HFFc6 (cell line): ENCODE measurements around the gene SERPINE3. TPM values are rescaled to one million over a fixed set of nuclear protein-coding genes. Genes with fewer than 3 reads are reported as not detected.

Experiments used
- DNase-seq: peaks from one replicate; pipeline ENCODE4 v3.0.0-alpha.2; 2018
- H3K27ac Mint-ChIP-seq: 2 replicates; pipeline ENCODE4 v1.8.0; 2020; ENCODE audit warnings: mild to moderate bottlenecking, mixed read lengths
- H3K27me3 Mint-ChIP-seq: 2 replicates; pipeline ENCODE4 v1.8.0; 2021; ENCODE audit warnings: mild to moderate bottlenecking, moderate library complexity, mixed read lengths; ENCODE audit not compliant: insufficient read depth
- H3K36me3 Mint-ChIP-seq: 2 replicates; pipeline ENCODE4 v1.8.0; 2021; ENCODE audit warnings: low read depth, mixed read lengths
- H3K4me1 Mint-ChIP-seq: 2 replicates; pipeline ENCODE4 v1.8.0; 2020; ENCODE audit warnings: low read depth, mixed read lengths
- H3K4me3 Mint-ChIP-seq: 2 replicates; pipeline ENCODE4 v1.8.0; 2020; ENCODE audit warnings: mild to moderate bottlenecking, moderate library complexity, mixed read lengths
- H3K9me3 Mint-ChIP-seq: 2 replicates; pipeline ENCODE4 v1.8.0; 2020; ENCODE audit warnings: mild to moderate bottlenecking, mixed read lengths
- CTCF ChIP-seq: fragments of 200-600 bp; sonication (generic); IDR thresholded peaks from 2 replicates; pipeline ENCODE4 v1.5.0; 2021; ENCODE audit warnings: antibody characterized with exemption, mild to moderate bottlenecking
- total RNA-seq, 6 experiments: library from RNA; stranded (reverse); fragmentation: NEBNext Ultra II Directional; extraction: Animal tissue kit (Norgen Biotek cat#: 25700); gene quantifications; 2 replicates in 1 of 6; 3 replicates in 5 of 6; pipeline ENCODE4 v1.2.3, GENCODE V29; 2021

SERPINE3 gene
- total RNA-seq, 6 experiments from 2014 or later, result not detected

GRCh38 chr13:51321836-51322235 is 17.7 kb upstream of the SERPINE3 start:
- Mint-ChIP-seq H3K27ac (no peak overlapping the region), H3K9me3 (no peaks in the 10 kb centered on the region), H3K4me1 (peaks cover 21% of the 10 kb centered on the region), H3K36me3 (no peaks in the 10 kb centered on the region), H3K4me3 (no peak overlapping the region), H3K27me3 (peaks cover 3% of the 10 kb centered on the region)
- TF ChIP-seq CTCF, result no peak
- no peak for DNase-seq

- no peak for DNase-seq
- H3K4me3 Mint-ChIP-seq, result no peak overlapping the region
- H3K36me3 Mint-ChIP-seq, result no peaks in the 10 kb centered on the region
- no peak for TF ChIP-seq CTCF
- H3K27me3 Mint-ChIP-seq, result peaks cover 3% of the 10 kb centered on the region
- no peaks in the 10 kb centered on the region for H3K9me3 Mint-ChIP-seq
- no peak overlapping the region for H3K27ac Mint-ChIP-seq
- H3K4me1 Mint-ChIP-seq, result peaks cover 11% of the 10 kb centered on the region
These were observed 16.7 kb upstream of the SERPINE3 start for GRCh38 chr13:51322826-51323225.

GRCh38 chr13:51323824-51324511 is 15.5 kb upstream of the SERPINE3 start:
- Mint-ChIP-seq H3K9me3 (no peaks in the 10 kb centered on the region), H3K27me3 (peaks cover 3% of the 10 kb centered on the region), H3K36me3 (no peaks in the 10 kb centered on the region), H3K4me3 (no peak overlapping the region), H3K4me1 (no peaks in the 10 kb centered on the region), H3K27ac (no peak overlapping the region)
- TF ChIP-seq CTCF, result no peak
- DNase-seq, result no peak

GRCh38 chr13:51324714-51325420 is 14.6 kb upstream of the SERPINE3 start:
- H3K27me3 Mint-ChIP-seq, result peaks cover 3% of the 10 kb centered on the region
- DNase-seq, result no peak
- no peaks in the 10 kb centered on the region for H3K36me3 Mint-ChIP-seq
- no peak overlapping the region for H3K4me3 Mint-ChIP-seq
- no peak overlapping the region for H3K27ac Mint-ChIP-seq
- H3K9me3 Mint-ChIP-seq, result no peaks in the 10 kb centered on the region
- no peaks in the 10 kb centered on the region for H3K4me1 Mint-ChIP-seq
- TF ChIP-seq CTCF, result no peak

GRCh38 chr13:51325837-51326236 is 13.7 kb upstream of the SERPINE3 start:
- TF ChIP-seq CTCF, result no peak
- Mint-ChIP-seq H3K27ac (no peak overlapping the region), H3K4me3 (no peak overlapping the region), H3K36me3 (no peaks in the 10 kb centered on the region), H3K27me3 (peaks cover 6% of the 10 kb centered on the region), H3K9me3 (no peaks in the 10 kb centered on the region), H3K4me1 (peaks cover 5% of the 10 kb centered on the region)
- no peak for DNase-seq
